HCEC 1CT (cell line): ENCODE measurements around the gene ARID1A.

Experiments
- DNase-seq: peaks from one replicate; pipeline ENCODE4 v3.0.0-alpha.2; 2017

ARID1A gene

DNA sequence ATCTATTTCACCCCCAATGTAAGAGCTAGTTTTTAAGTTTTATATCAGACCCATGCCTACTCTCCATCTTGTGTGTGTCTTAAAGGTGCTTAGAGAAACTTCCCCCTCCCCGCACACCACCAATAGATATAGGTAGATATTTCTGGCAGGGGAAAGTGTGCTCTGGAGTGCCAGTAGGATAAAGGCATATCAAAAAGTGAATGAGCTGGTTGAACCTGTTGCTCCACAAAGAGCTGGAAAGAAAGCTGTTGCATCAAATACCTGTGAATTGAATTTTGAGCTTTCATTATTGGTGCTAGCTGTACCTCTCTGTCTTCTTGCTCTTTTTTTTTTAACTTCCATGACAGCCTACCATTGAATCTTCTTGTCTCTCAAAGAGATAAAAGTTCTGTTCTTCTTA lies 32.8 kb downstream of the ARID1A start:
- DNase-seq = no peak

DNA sequence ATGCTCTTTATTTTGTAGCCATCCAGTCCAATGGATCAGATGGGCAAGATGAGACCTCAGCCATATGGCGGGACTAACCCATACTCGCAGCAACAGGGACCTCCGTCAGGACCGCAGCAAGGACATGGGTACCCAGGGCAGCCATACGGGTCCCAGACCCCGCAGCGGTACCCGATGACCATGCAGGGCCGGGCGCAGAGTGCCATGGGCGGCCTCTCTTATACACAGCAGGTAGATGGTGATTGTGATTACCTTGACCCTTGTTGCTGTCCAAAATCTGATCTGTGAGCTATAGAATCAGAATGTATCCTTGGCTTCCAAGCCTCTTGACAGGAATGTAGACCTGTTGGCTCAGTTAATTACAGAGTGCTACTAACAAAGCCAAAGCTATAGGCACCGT lies 33.8 kb downstream of the ARID1A start:
- DNase-seq = no peak

DNA sequence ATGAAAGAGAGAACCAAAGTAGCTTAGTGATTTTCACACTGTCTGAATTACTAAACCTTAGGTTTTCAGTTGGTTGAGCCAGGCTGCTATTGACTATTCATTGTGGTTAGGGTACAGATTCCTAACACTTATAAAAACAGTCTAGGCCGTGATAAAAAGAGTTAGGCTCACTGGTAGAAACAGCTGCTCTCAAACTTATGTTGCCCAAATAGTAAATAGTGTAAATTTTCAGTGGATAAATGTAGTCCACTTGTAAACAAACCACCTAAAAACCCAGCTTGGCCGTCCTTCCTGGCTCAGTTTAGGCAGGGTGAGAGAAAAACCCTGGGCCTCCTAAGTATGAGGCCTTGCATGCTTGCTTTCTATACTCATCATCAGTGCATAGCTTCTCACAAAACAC lies 34.9 kb downstream of the ARID1A start:
- no peak for DNase-seq

DNA sequence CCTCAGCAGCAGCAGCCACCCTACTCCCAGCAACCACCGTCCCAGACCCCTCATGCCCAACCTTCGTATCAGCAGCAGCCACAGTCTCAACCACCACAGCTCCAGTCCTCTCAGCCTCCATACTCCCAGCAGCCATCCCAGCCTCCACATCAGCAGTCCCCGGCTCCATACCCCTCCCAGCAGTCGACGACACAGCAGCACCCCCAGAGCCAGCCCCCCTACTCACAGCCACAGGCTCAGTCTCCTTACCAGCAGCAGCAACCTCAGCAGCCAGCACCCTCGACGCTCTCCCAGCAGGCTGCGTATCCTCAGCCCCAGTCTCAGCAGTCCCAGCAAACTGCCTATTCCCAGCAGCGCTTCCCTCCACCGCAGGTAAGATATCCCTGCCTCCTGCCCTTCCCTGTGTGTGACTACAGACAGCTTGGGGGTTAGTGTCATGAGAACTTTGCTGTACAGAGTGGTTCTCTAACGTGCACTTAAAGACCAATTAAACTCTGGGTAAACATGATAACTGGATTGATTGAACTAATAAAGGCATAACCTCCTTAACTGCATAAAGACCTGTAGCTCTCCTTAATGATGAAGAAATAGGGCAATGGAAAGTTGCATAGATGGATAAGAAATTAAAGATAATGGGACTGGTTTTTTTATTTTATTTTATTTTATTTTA lies 35.6 kb downstream of the ARID1A start:
- no peak for DNase-seq

DNA sequence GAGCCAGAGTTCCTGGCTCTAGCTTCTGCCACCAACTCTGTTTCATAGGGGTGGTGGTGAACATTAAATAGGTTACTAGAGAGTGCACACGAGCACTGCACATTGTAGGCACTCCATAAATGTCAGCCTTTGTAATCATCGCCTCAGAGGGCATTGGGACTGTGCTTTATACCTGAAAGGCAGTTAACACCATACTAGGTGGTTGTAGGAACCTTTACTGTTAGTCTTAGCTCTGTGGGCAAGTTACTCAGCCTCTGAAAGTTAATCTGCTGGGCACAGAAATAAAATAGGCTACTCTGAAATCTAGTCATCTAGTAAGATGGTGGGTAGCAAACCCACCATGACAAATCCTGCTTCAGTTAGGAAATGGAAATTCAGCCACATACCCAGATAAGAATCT lies 37.6 kb downstream of the ARID1A start:
- no peak for DNase-seq

DNA sequence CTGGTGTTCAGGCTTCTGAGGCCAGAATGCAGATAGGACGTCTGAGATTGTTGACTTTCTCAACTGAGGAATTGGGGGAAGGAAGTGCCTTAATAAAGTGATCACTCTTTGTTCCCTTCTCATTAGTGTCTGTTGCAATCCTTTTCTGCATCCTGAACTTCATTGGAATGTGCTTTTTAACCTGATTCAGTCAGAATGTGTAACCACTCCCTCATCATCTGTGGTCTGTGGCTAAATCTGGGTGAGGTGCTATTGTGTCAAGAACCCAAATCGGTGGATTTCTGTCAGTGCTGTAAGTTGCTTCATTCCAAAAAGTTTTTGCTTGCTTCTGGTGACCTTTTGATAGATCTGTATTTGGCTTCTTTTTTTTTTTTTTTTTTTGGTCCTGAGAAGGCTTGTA lies 38.2 kb downstream of the ARID1A start:
- peak; percentile 83 for DNase-seq

DNA sequence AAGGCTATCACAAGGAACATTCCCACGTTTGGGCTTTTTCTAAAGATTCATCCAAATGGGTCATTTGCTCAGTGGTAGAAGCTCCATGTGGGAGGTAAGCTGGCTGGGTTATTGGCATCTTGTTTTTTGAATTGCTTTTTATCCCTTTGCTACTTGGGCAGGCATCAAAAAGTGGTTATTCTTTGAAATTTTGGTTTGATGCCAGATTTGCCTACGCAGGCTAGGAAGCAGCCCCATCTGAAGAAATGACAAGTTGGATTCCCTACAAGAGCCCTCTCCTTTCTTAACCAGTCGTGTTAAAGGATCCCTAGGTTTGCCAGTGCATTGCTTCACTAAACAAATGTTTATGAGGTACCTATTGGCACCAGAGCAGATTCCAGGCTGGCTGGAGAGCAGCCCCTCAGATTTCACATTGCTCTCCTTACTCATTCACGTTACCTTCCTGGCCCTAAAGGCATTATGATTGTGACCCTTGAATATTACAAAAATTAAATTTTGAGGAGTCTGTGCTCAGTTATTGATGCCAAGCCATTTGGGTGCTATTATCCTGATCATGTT lies 38.8 kb downstream of the ARID1A start:
- DNase-seq = no peak

DNA sequence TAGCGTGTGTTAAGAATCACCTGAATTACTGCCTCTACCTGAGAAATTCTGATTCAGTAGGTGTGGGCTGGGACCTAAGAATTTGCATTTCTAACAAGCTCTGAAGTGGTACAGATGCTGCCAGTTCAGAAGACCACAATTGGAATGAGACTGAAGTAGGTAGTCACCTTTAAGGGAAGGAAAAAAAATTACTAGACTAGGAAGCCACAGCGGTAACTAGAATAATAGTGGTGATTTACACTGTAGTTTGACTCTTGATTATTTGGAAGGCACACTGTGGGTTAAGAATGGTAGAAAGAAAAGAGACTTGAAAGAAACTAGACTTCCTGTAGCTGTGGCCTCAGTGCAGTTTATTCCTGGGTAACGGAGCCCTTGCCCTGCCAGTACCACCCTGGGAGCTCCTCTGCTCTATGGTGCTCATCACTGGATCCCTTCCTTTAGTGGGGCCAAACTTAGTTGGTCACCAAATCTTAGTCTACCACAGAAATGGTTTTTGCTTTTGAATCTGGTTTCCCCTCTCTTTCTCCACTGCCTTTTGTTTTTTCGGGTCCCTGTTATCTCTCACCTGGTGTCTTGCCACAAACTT lies 43.6 kb downstream of the ARID1A start:
- DNase-seq = no peak

DNA sequence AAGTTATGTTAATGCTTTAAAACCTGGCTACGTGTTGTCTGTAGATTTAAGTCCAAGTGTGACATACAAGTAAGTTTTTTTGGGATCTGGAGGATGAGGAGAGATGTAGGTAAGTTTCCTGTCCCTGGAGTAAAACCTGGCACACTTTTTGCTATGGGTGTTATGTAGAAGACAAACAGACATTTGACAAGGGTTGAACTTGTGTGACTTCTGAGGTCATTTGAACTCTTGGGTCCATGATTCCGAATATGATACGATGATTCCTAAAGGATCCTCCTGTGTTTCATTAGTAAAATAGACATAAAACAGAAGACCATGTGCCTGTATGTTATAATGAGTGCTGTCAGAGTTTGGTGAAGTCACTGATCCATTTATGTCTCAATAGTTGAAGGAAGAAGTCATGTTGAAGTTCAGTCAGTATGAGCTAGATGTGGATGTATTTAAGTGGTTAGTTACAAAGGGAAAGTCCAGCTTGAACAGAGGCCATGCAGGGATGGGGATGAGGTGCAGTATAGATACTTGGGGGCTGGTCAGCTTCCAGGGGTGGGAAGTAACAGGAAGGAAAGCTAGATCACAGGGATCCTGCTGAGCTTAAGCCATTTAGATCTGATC lies 44.3 kb downstream of the ARID1A start:
- DNase-seq = no peak

DNA sequence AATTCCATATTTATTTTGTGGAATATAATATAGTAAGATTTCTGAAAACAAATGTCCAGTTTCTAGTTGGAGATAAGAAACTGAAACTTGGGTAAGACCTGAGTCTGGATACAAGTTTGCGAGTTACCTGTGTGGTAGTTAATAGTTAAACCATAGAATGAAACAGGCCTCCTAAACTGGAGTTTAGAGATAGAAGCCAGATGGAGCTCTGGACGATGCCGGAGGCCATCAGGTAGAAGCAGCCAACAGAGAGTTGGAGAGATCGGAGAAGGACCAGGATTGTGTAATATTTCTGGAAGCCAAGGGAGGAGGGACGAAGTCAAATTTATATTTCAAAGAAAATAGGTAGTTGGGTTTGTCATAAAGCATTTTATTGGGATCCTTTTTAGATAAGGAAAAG lies 45.1 kb downstream of the ARID1A start:
- DNase-seq = no peak

DNA sequence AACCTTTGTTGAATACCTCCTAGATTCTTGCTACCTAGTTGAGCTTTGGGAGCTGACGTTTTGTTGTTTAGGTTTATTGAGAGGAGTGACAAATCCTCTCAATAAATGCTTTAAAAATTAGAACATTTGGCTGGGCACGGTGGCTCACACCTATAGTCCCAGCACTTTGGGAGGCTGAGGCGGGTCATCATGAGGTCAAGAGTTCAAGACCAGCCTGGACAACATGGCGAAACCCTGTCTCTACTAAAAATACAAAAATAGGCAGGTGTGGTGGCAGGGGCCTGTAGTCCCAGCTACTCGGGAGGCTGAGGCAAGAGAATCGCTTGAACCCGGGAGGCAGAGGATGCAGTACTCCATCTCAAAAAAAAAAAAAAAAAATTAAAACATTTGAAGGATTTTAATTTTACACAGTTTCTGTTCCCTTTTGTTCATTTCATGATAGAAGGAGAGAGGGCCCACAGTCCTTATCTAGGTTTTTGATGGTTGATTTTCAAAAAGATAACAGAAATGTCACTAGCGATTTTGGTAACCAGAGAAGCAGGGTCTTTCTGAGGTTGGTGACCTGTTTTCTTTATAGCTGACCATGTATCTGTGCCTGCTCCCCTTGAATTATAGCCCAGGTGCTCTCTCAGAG lies 47.7 kb downstream of the ARID1A start:
- DNase-seq = no peak

DNA sequence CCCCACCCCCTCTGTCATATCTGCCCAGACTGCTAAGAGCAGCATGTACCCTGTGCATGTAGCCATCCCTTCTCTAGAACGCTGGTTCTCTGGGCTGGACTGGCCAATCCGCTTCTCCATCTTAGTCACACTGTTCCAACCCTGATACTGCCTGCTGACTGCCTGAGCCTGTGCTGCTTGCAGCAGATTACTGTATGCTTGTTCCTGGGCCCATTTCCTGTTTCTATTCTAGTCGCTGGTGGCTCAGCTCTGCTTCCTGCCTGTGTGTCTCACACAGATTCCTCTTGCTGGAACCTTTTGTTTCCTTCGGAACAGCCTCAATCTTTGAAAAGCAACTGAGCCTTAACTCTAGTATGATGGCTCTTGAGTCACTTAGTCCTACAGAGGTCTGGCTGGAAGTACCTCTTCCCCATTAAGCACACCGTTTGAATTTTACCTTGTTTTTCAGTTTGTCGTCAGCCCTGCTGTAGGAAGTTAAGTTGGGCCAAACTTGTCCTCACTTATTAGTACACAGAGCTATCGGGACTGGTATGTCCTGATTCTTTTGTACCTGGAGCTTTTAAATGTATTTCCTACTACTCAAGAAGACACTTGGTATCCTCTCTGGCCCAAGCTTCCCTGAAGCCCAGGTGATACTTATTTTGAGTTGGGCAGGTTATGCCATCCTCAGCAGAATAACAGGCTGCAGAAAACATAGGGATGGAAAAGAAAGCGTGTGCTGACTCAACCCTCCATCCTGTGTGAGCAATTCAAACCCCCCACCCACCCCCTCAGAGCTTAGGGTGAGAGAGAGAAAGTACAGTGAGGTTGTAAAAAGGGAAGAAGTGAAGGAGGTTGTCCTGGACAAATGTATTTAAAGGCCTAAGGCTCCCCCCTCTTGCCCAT lies 48.5 kb downstream of the ARID1A start:
- DNase-seq = peak; percentile 98

DNA sequence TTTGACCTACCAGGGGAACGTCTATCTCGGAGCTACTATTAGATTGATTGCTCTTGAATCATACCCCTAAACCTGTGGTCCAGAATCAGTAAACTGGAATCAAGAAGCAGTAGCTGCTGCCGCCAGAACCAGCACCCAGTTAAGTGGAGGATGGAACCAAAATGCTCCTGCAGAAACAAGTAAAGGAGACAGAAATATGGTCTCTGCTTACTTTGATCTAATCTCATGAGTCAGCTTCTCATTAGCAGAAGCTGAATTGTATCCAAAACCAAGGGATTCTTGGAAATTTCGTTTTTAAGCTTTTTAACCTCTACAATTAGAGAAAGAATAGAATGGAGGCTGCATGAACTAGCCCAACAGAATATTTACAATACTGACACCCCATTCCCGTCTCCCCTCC lies 49.4 kb downstream of the ARID1A start:
- DNase-seq = peak; percentile 9

DNA sequence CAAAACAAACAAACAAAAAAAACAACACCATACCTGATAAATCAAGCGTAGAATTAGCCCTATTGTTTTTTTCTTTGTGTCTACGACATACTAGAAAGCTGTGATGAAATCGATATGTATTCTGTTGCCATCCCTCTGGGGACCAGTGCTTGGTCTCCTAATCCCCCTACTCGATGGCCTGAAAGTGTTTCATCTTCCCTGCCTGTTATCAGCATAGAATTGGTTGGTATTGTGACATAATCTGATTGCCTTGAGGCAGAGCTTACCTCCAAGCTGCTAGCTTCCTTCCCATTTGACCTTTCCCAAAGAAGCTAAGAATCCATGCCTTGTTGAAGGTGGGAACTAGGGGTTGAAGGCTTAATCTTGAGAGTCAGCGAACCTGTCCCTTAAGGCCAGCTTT lies 51.2 kb downstream of the ARID1A start:
- no peak for DNase-seq

DNA sequence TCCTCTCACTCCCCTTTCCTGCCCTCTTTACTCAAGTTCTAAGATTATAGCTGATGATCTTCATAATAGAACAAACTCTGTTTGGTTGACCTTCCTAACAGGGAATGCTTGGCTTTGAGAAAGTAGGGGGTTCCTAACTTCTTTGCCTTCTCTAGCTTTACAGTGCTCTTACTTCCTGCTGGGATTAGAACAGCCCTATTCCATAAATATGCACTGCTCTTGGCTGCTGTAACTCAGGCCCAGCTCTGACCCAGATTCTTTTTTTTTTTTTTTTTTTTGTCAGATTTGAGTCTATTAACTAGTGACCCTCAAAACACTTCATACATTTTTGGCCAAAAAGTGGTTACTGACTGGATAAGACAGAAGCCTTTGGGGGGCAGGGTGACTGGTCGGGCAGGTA lies 52.5 kb downstream of the ARID1A start:
- DNase-seq = no peak

DNA sequence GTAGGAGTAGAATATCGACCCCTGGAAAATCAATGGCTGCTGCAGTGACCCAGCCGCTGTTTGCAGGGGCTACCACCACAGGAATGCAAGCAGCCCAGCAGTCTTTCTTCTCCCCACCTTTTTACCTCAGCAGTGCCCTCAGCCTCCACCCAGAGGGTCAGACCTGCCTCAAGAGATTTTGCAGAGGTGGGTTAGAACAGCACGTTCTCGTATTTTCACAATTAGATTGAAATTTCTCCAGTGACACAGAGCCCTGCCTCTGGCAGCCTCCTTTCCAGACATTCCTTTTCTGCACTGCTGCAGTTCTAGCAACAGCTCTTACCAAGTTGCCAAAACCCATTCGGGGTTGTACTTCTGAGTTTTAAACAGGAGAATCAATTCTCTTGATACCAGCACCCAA lies 53.6 kb downstream of the ARID1A start:
- no peak for DNase-seq

DNA sequence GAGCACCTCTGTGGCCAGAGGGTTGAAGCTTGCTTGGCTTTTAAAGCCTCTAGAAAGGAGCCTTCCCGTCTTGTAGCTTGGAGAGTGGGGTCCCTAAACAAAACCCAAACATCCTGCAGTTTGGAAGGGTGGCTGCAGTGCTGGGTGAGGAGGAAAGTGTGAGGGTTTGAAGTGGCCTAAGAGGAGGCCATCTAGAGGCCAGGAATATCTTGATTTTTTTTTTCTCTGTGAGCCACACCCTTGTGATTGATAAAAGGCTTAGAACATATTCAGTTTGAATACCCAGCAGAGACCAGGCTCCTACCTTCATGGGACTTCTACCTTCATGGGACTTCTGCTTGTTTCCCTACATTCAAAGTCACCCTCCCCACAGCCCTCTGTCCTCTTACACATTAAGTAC lies 54.6 kb downstream of the ARID1A start:
- DNase-seq = no peak

DNA sequence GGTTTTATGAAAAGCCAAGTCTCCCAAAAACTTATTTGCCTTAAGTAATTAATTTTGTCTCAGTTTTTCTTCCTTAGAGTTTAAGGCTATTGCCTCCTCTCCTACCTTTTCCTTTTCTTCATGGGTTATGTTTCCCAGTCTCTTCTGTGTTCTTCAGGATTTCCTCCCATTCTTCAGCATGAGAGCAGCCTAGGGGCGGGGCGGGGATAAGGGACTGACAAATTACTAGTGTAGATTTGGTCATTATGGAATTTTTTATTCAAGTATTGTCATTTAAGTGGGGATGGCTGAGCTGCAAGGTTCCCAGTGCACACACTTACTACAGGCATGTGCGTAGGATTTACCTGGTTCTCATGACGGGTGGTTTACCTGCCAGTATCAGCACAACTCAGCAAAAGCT lies 56.7 kb downstream of the ARID1A start:
- no peak for DNase-seq

DNA sequence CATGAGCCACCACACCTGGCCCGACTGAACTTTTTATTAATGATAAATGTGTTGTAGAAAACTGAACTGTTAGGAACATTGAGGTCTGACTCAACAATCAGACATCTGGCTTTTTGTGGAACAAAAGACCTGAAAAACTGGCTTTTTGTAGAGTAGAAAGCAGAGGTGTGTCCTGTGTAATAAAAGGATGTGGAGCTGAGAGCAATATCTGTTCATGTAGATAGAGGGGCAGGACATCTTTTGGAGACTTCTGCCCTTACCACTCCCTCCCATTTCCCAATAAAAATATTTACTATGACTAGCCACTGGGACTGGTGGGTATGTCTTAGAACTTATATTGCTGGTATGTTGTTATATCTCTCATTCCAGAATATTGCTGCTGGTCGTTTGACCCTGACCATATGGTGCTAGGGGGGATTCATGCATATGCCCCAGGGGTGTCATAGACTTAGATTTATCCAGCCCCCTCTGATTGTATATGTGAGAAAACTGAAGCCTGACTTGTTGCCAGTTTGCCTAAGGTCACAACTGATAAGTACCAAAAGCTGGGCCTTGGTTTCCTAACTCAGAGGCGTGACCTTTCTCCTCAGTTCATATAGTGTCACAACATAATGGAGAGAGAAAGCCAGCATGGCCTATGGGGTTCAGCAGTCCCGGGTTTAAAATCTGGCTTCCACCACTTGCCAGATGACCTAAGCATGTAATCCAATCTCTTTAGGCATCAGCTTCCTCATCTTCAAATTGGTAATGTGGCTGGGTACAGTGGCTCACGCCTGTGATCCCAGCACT lies 58.5 kb downstream of the ARID1A start:
- no peak for DNase-seq

DNA sequence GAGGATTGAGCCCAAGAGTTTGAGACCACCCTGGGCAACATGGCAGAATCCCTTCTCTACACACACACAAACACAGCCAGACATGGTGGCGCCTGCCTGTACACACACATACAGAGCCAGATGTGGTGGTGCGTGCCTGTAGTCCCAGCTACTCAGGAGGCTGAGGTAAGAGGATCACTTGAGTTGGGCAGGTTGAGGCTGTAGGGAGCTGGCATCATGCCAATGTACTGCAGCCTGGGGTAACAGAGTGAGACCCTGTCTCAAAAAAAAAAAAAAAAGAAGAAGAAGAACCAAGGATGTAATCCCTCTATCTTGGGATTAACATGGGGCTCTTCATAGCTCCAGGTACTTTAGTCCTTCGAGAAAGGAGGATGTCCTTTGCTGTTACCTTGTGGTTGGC lies 62.5 kb downstream of the ARID1A start:
- no peak for DNase-seq

DNA sequence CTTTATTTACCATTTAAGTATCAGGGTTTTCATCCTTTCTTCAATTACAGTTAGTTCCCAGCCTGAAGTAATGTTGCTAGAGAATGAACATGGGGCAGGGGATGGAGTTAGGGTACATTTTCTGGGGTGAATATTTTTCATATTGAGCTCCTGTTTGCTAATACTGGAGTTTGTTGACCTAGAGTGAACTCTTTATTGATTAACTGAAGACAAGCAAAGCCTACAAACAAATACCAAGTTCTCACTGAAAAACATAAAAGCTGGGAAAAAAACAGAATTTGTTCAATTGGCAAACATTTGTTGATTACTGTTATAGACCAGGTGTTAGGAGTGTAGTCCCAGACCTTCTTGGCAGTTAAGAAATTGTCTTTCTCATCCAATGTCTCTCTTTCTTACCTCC lies 63.7 kb downstream of the ARID1A start:
- DNase-seq = no peak

DNA sequence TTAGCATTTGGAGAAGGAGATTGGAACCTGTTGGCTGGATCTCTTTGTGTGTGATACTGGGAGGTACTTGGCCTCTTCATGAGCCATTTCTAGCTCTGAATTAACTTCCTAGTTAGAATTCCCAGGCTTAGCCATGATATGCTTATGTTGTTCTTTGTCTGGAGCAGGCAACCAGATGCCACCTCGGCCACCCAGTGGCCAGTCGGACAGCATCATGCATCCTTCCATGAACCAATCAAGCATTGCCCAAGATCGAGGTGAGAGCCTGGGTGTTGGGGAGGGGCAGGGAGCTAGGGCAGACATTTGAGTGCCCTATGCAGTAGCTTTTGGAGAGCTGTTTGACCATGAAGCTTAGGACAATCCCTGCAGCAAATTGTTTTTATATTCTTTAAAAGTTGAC lies 65.4 kb downstream of the ARID1A start:
- DNase-seq = peak; percentile 13
